SK-MEL-5 (cell line): Measurements from ENCODE around the gene TDRD10. TPM values are rescaled to one million over a fixed set of nuclear protein-coding genes. Genes with fewer than 3 reads are reported as not detected.

ENCODE experiments used
- DNase-seq: peaks from one replicate; pipeline ENCODE4 v3.0.0-alpha.2; 2016; ENCODE audit warnings: low read depth, low spot score
- in situ Hi-C: cut with HindIII; loops from 2 replicates; pipeline ENCODE4 v1.10.0; 2016; ENCODE audit warnings: low sequenced_read_pairs, high pct_unique_total_duplicates, low pct_unique_long_range_greater_than_20kb
- total RNA-seq: library from RNA; depleted of rRNA; stranded (reverse); fragments of >200 nt; shearing (Covaris generic); gene quantifications from 2 replicates; pipeline ENCODE4 v1.2.3, GENCODE V29; 2014; rRNA removed

Gene TDRD10
- total RNA-seq, 1 experiment from 2014 or later, result not detected

GRCh38 chr1:154583773-154584172 is 81.8 kb downstream of the TDRD10 start:
- in situ Hi-C loops, result no loop called here
- DNase-seq, result no peak

- in situ Hi-C loops, result no loop called here
Observed at GRCh38 chr1:154584267-154584994, 82.4 kb downstream of the TDRD10 start.

GRCh38 chr1:154586231-154586630 is 84.2 kb downstream of the TDRD10 start:
- no peak for DNase-seq
- in situ Hi-C loops, result no loop called here

More at GRCh38 chr1:154584267-154584994, 82.4 kb downstream of the TDRD10 start:
- DNase-seq, result no peak

DNA sequence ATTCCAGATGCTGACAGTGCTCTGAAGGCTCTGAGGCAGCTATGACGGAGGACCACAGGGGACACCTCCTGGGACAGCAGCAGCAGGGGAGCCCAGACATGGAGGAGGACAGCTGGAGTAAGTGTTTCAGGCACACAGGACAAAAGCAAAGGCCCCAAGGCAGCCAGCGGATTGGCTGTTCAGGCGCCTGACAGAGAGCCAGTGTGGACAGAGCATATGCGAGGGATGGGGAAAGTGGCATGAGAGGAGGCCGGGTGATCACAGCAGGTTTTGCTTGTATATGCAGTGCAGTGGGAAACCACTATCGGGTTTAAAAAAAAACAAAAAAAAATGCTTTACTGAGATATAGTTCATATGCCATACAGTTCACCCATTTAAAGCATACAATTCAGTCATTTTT is 84.6 kb downstream of the TDRD10 start:
- in situ Hi-C loops, result no loop called here
- DNase-seq, result no peak

- in situ Hi-C loops, result no loop called here
- DNase-seq, result no peak
Observed at GRCh38 chr1:154589780-154590179, 87.8 kb downstream of the TDRD10 start.

DNA sequence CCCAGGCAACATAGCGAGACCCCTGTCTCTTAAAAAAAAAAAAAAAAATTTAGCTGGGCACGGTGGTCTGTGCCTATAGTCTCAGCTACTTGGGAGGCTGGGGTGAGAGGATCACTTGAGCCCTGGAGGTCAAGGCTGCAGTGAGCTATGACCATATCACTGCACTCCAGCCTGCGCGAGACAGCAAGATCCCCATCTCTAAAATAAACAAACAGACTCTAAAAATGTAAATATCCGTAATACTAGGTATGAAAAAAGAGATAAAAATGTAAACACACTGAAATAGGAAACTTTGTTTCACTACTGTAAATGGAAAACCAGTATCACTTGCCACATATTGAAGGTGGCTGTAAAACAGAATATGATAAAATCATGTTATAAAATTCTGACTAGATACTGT is 88.7 kb downstream of the TDRD10 start:
- in situ Hi-C loops, result no loop called here
- no peak for DNase-seq

DNA sequence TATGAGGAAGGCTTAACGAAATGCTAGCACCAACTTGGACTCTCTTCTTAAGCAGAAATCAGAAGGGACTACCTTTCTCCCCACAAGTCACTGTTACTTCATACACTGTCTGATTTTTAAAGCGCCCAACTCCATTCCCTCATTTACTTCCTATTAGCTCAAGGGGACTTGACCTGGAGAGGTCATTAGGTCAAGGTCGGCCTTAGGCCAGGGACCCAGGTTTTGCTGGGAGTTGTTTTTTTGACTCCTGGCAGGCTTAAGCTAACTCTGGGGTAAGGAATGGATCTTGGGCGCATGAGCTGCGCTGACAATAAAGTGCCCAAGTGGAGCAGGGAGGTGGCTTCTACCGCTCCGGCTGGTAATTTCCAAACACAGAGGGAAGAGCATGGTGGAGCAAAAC is 89.2 kb downstream of the TDRD10 start:
- in situ Hi-C loops, result no loop called here
- DNase-seq, result no peak

GRCh38 chr1:154593390-154593789 is 91.4 kb downstream of the TDRD10 start:
- in situ Hi-C loops, result no loop called here
- no peak for DNase-seq

- DNase-seq, result no peak
- in situ Hi-C loops, result no loop called here
Observed at GRCh38 chr1:154594811-154595210, 92.8 kb downstream of the TDRD10 start.

DNA sequence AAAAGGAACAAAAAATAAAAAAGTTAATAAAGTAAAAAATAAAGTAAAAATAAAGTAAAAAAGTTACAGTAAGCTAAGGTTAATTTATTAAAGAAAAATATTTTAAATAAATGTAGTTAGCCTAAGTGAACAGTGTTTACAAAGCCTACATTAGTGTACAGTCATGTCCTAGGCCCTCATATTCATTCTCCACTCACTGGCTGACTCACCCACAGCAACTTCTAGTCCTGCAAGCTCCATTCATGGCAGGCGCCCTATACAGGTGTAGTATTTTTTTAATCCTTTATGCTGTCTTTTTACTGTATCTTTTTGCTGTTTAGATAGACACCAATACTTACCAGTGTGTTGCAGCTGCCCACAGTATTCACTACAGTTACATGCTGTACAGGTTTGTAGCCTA is 93.6 kb downstream of the TDRD10 start:
- in situ Hi-C loops, result no loop called here

More for the DNA sequence above, 93.6 kb downstream of the TDRD10 start:
- DNase-seq, result no peak

Other genes with a start within 250 kb of the TDRD10 start
- 320 and 364 TPM in 2 replicates for gene HAX1, start 229.6 kb upstream of the TDRD10 start, total RNA-seq
- gene AQP10, start 181.1 kb upstream of the TDRD10 start, total RNA-seq, result not detected in 2 replicates
- gene ATP8B2, start 176.7 kb upstream of the TDRD10 start, total RNA-seq, result 79.2 and 93.6 TPM in 2 replicates
- gene IL6R, start 96.9 kb upstream of the TDRD10 start, total RNA-seq, result 423 and 449 TPM in 2 replicates
- 0.03 and 0.11 TPM in 2 replicates for gene SHE, start 193 bp downstream of the TDRD10 start, total RNA-seq
- 131 and 147 TPM in 2 replicates for gene UBE2Q1, start 56.4 kb downstream of the TDRD10 start, total RNA-seq
- 0.82 and 1.5 TPM in 2 replicates for gene CHRNB2, start 65.6 kb downstream of the TDRD10 start, total RNA-seq
- gene ADAR, start 106.0 kb downstream of the TDRD10 start, total RNA-seq, result 184 TPM in 2 replicates